ENCODE results near the gene RPTOR. TPM values are rescaled to one million over a fixed set of nuclear protein-coding genes. Genes with fewer than 3 reads are reported as not detected.
A peak's percentile ranks its signal among the peaks of the same experiment; 100 is the strongest.

RPTOR gene
- total and polyA plus RNA-seq, 2 donors (not counting 3 experiments of a cell fraction or from before 2014, with no cell fraction given): 10.7 to 41.8 TPM

DNA sequence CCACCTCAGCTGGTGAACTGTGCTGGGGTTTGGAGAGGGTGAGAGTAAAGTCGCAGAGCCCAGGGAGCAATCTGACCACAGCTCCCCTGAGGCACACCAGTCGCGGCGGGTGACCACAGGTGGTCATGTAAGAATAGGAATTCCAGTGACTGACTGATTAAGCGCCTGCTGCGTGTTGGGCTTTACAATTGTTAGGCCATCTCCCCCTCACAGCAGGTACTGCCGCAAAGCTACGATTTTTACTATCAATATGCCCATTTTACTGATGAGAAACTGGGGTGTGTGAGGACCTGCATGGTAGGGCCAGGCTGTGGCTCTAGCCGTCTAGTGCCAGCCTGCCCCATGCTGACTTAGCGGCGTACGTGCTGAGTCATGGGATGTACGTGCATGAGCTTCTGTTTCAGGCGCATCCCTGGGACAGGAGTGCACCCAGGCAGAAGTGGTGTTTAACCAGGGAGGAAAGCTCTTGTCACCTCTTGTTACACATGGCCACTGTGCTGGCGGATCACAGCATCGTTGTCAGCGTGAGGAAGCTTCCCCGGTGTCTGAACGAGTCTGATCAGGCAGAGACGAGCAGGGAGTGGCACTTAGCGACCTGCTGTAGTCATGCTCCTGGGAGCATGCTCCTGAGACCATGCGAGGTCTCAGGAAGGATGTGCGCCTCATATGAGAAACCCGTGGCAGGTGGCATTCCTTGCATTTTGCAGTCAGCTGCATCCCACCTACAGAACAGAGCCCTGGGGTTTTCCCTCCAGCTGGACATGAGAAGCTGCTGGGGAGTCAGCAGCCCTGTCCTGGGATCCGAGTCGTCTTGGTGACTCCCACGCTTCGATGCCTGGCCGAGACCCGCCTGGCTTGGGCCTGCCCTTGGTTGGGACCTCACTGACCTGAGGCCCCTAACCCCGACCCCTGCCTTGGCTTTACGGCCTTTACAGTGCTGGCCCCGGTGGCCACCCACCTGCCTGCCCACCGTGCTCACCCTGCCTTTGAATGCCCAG is 283.3 kb downstream of the RPTOR start:
- H3K9ac ChIP-seq (replicated peaks; ENCODE audit: extremely low read depth, insufficient read depth, low read length): peak overlapping the region; percentile 62

More for the DNA sequence above, 283.3 kb downstream of the RPTOR start:
- Histone ChIP-seq H3K79me2 (ENCODE audit: control insufficient read depth, insufficient read depth, low read length) (no peaks in the 10 kb centered on the region), H3K27me3 (ENCODE audit: control insufficient read depth in 2 of 2, insufficient read depth in 2 of 2, low read length in 2 of 2) (no peaks in the 10 kb centered on the region), H2AFZ (ENCODE audit: low read depth, low read length) (no peak overlapping the region), H4K20me1 (replicated peaks; ENCODE audit: control insufficient read depth, extremely low read depth, insufficient read depth, low read length) (no peaks in the 10 kb centered on the region), H3K4me3 (replicated peaks in 1 of 3; ENCODE audit: insufficient read depth in 1 of 3, low read depth in 1 of 3, low read length in 3 of 3) (no peak overlapping the region), H3K9me3 (replicated peaks; ENCODE audit: control insufficient read depth, insufficient read depth, low read length) (no peaks in the 10 kb centered on the region), H3K36me3 (ENCODE audit: control insufficient read depth in 2 of 2, extremely low read depth in 1 of 2, insufficient read depth in 2 of 2, low read length in 2 of 2) (no peaks in the 10 kb centered on the region), H3K9me1 (replicated peaks; ENCODE audit: control insufficient read depth, extremely low read depth, insufficient read depth, low read length) (no peaks in the 10 kb centered on the region), H3K27ac (ENCODE audit: insufficient read depth, low read depth, low read length) (peak overlapping the region; percentile 92), H3K4me2 (ENCODE audit: insufficient read depth, low read length) (no peak overlapping the region), H3K4me1 (ENCODE audit: control insufficient read depth, extremely low read depth, insufficient read depth, low read length) (peaks cover 28% of the 10 kb centered on the region)
- intact Hi-C loops (cut with micrococcal nuclease): loop anchor here (1.0 kb wide), 2 partner anchors 63 to 67 kb away; no protein-coding TSS in a partner anchor
- dilution Hi-C loops (cut with MboI; ENCODE audit: extremely low pct_ligation_motif_present, low sequenced_read_pairs): no loop called here
- TF ChIP-seq GATA2 (IDR thresholded peaks at IDR 0.05; ENCODE audit: insufficient read depth, insufficient read length, low read depth, low read length) (no peak), JUN (IDR thresholded peaks at IDR 0.05; ENCODE audit: borderline replicate concordance, insufficient read depth, insufficient read length, low read depth) (no peak), FOS (IDR thresholded peaks at IDR 0.05; ENCODE audit: borderline replicate concordance, insufficient read depth, low read length) (no peak)
- TF ChIP-seq, protein P1, sequence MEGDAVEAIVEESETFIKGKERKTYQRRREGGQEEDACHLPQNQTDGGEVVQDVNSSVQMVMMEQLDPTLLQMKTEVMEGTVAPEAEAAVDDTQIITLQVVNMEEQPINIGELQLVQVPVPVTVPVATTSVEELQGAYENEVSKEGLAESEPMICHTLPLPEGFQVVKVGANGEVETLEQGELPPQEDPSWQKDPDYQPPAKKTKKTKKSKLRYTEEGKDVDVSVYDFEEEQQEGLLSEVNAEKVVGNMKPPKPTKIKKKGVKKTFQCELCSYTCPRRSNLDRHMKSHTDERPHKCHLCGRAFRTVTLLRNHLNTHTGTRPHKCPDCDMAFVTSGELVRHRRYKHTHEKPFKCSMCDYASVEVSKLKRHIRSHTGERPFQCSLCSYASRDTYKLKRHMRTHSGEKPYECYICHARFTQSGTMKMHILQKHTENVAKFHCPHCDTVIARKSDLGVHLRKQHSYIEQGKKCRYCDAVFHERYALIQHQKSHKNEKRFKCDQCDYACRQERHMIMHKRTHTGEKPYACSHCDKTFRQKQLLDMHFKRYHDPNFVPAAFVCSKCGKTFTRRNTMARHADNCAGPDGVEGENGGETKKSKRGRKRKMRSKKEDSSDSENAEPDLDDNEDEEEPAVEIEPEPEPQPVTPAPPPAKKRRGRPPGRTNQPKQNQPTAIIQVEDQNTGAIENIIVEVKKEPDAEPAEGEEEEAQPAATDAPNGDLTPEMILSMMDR (IDR thresholded peaks at IDR 0.05; ENCODE audit: extremely low read depth in 1 of 2, insufficient read depth in 1 of 2, low read depth in 1 of 2, low read length in 2 of 2): no peak
- TF ChIP-seq, protein P2, sequence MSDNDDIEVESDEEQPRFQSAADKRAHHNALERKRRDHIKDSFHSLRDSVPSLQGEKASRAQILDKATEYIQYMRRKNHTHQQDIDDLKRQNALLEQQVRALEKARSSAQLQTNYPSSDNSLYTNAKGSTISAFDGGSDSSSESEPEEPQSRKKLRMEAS (IDR thresholded peaks at IDR 0.05; ENCODE audit: insufficient read depth, insufficient read length): no peak
- ChIA-PET CTCF (interaction anchor here (0.9 to 2.2 kb wide), 9 partner anchors 23 to 252 kb away, joined by 3 to 8 read pairs (median 5); no protein-coding TSS in a partner anchor), POLR2A (no interaction called here)
- DNase-seq (ENCODE audit: low read depth, low spot score): no peak
- no peak for FAIRE-seq
- no TSS peak for BruUV-seq (replicated peaks)

All from endothelial cell of umbilical vein (primary cell).